Measurements from ENCODE around the gene NBEA.
A peak's percentile ranks its signal among the peaks of the same experiment; 100 is the strongest.

Gene NBEA

GRCh38 chr13:35618565-35619083 lies 676.6 kb downstream of the NBEA start:
- no peak overlapping the region for H3K27ac ChIP-seq
- no peak for TF ChIP-seq CTCF (conservative IDR thresholded peaks at IDR 0.05)

GRCh38 chr13:35621989-35622388 lies 679.9 kb downstream of the NBEA start:
- H3K27ac ChIP-seq: no peak overlapping the region
- no peak for TF ChIP-seq CTCF (conservative IDR thresholded peaks at IDR 0.05)

DNA sequence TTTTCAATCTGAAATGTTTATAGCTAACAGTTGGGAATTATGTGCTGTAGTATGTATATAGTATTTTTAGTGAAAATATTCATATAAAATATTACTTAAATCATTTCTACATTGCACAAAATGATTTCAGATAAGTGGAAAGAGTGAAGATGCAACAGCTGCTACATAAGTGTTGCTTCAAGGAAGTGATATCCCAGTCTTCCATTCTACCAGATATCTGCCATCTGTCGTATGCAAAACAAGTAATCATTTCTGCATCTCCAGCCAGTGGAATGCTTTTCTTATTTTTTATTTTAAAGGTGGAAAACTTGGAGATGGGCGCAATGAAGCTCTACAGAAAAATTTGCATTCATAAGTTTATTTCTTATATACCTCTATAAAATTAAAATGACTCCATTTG lies 687.0 kb downstream of the NBEA start:
- no peak for TF ChIP-seq CTCF (conservative IDR thresholded peaks at IDR 0.05)
- H3K27ac ChIP-seq: no peak overlapping the region

- H3K27ac ChIP-seq: no peak overlapping the region
- TF ChIP-seq CTCF (conservative IDR thresholded peaks at IDR 0.05): peak; percentile 81
Measured at GRCh38 chr13:35630551-35631275, 688.6 kb downstream of the NBEA start.

GRCh38 chr13:35631666-35632065 lies 689.6 kb downstream of the NBEA start:
- no peak for TF ChIP-seq CTCF (conservative IDR thresholded peaks at IDR 0.05)
- no peak overlapping the region for H3K27ac ChIP-seq

- no peak overlapping the region for H3K27ac ChIP-seq
- TF ChIP-seq CTCF (conservative IDR thresholded peaks at IDR 0.05): no peak
Measured at GRCh38 chr13:35643625-35644024, 701.6 kb downstream of the NBEA start.

DNA sequence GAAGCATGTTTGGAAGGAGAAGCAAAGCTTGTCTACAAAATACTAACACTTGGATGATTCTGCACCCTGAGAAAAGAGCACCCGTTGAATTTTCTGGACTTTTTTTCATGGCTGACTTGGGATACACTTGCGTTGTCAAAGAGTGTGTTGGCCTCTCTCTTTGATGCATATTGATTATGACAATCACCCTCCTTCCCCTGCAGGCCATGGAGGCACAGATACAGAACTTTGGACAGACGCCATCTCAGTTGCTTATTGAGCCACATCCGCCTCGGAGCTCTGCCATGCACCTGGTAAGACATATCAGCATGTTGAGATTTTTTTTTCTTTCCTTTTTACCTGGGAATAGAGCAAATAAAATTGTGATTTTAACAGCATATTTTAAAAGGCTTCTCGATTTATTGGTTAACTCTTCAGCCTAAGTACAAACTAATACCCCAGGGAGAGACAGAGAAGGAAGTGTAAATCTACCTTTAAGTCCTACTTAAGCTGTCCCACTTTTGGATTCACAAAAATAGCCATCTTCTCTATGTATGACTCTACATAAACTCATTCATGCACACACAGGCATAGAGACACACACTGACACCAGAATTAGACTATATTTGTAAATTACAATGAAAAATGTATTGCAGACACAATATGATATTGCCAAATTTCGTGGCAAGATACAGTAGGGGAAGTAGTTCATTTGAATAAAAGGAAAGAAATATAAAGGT lies 704.1 kb downstream of the NBEA start:
- no peak overlapping the region for H3K27ac ChIP-seq
- TF ChIP-seq CTCF (conservative IDR thresholded peaks at IDR 0.05): no peak
